Measurements from ENCODE around the gene RAI1. TPM values are rescaled to one million over a fixed set of nuclear protein-coding genes. Genes with fewer than 3 reads are reported as not detected.

The RAI1 gene
- total and polyA plus RNA-seq, 10 of the 15 experiments (the other 5 are each of a cell fraction or from before 2014, with no cell fraction given), result 0.66 to 37.7 (median 6.0) TPM

GRCh38 chr17:17772231-17772630, 91.0 kb downstream of the RAI1 start:
- 0% methylated on average over 3 of the region's 3 CpGs for WGBS (ENCODE audit: insufficient coverage, insufficient replicate concordance, low lambda C conversion rate, missing lambda C conversion rate)
- ChIA-PET CTCF (no interaction called here), POLR2A (no interaction called here), RAD21 (ENCODE audit: unreplicated experiment) (no interaction called here), SMC1A (ENCODE audit: uncharacterized antibody, unreplicated experiment) (no interaction called here)
- no TSS peak for BruUV-seq (replicated peaks)
- Histone ChIP-seq H2AFZ (ENCODE audit: control insufficient read depth, low read depth, low read length) (no peak overlapping the region), H3K36me3 (ENCODE audit: control insufficient read depth in 2 of 2, insufficient read depth in 2 of 2, low read length in 1 of 2) (peaks cover 0 to 4% of the 10 kb centered on the region in 2 experiments; a peak in 2 of 4 replicates), H3K79me2 (ENCODE audit: control insufficient read depth, insufficient read depth, low read length) (no peaks in the 10 kb centered on the region; the same call in none of the 2 replicates), H3K9me3 (replicated peaks; ENCODE audit: control insufficient read depth, insufficient read depth, low read length) (no peaks in the 10 kb centered on the region), H3K4me1 (ENCODE audit: control insufficient read depth, insufficient read depth, low read length) (peaks cover 3% of the 10 kb centered on the region; the same call in 1 of the 2 replicates), H3K27me3 (replicated peaks in 1 of 2; ENCODE audit: control insufficient read depth in 2 of 2, insufficient read depth in 2 of 2, low read length in 1 of 2) (no peaks in the 10 kb centered on the region), H3K9ac (ENCODE audit: control insufficient read depth, insufficient read depth, low read length) (no peak overlapping the region), H3K4me3 (no peak overlapping the region), H3K27ac (ENCODE audit: control insufficient read depth, insufficient read depth) (no peak overlapping the region), H3K4me2 (ENCODE audit: control insufficient read depth, insufficient read depth) (no peak overlapping the region), H4K20me1 (ENCODE audit: control insufficient read depth, insufficient read depth) (no peaks in the 10 kb centered on the region)
- FAIRE-seq (no peak), ATAC-seq (peak; percentile 41), DNase-seq (ENCODE audit: low read depth, low spot score) (no peak)
- intact Hi-C loops (cut with micrococcal nuclease; ENCODE audit: unreplicated experiment), result no loop called here
- in situ Hi-C loops (cut with MboI), result no loop called here
- TF ChIP-seq IKZF2 (IDR thresholded peaks at IDR 0.05) (no peak), HSF1 (IDR thresholded peaks at IDR 0.05; ENCODE audit: low read depth, low read length) (no peak), SPI1 (IDR thresholded peaks at IDR 0.05; ENCODE audit: borderline replicate concordance, insufficient read depth, low read depth, low read length) (no peak), SIX5 (IDR thresholded peaks at IDR 0.05; ENCODE audit: low read depth, low read length, severe bottlenecking) (no peak), BACH1 (IDR thresholded peaks at IDR 0.05; ENCODE audit: borderline replicate concordance) (no peak), KAT2A (conservative IDR thresholded peaks at IDR 0.05; ENCODE audit: control insufficient read depth, low read depth, low read length) (no peak), CBX3 (IDR thresholded peaks at IDR 0.05; ENCODE audit: borderline replicate concordance, low read depth) (no peak), ATF2 (IDR thresholded peaks at IDR 0.05; ENCODE audit: low read length) (no peak), BCL11A (IDR thresholded peaks at IDR 0.05; ENCODE audit: low read depth, low read length) (no peak), LARP7 (IDR thresholded peaks at IDR 0.05) (no peak), CBFB (IDR thresholded peaks at IDR 0.05; ENCODE audit: low read depth) (no peak), MAX (IDR thresholded peaks at IDR 0.05; ENCODE audit: low read depth, low read length) (no peak), ZNF217 (IDR thresholded peaks at IDR 0.05) (no peak), ZBTB40 (IDR thresholded peaks at IDR 0.05; ENCODE audit: borderline replicate concordance) (no peak), CREB1 (IDR thresholded peaks at IDR 0.05; ENCODE audit: low read depth) (no peak), JUNB (IDR thresholded peaks at IDR 0.05) (no peak), NFYB (IDR thresholded peaks at IDR 0.05; ENCODE audit: insufficient read depth, low read depth, low read length) (no peak), MEF2B (IDR thresholded peaks at IDR 0.05; ENCODE audit: partially characterized antibody, poor library complexity, severe bottlenecking) (no peak), CHD1 (IDR thresholded peaks at IDR 0.05; ENCODE audit: low read depth, low read length) (no peak), NR2F1 (conservative IDR thresholded peaks at IDR 0.05) (no peak)
